HS-27A (cell line): Measurements from ENCODE around the gene DLG1.

Source experiments
- DNase-seq: peaks from one replicate; pipeline ENCODE4 v3.0.0-alpha.2; 2012; ENCODE audit warnings: low read depth, missing footprints

Gene DLG1

DNA sequence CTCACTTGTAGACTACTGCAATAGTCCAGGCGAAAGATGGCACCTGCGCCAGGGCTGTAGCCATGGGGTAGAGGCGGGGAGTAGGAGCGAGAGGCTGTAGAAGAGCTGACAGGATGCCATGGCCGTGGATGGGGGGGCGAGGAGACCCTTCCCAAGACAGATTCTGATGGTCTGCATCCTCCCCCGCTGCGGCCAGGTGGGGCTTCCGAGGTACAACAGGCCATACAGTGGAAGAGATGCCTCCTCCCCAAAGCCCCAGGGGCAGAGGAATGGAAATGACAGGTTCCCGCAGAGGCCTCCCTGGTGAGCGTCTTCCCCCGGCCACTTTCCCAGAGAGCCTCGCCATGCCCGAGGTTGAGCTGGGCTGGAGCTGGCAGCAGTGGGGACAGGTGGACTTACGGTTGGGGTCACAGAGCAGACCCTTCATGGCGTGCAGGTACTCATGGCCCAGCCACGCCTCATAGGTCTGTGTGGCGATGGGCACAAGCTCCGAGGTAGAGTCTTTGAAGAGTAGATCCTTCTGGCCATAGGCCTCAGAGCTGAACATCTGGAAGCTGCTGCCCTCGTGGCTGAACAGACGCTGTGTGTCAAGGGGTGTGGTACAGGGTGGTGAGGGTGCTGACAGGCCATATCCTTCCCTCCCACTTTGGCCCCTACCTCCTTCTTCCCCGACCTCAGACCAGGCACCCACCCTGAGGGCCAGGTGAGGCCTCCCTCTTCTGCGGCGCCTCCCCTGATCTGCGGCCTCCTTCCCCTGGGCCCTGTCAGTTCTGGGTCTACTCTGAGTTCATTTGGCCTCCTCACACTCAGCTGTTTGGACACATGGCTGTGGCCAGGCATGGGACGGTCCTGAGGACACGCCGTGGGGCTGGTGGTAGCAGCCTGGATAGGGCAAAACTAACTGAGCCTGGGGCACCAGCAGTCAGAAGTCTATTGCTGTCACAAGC is 282.3 kb downstream of the DLG1 start:
- DNase-seq, result no peak

DNA sequence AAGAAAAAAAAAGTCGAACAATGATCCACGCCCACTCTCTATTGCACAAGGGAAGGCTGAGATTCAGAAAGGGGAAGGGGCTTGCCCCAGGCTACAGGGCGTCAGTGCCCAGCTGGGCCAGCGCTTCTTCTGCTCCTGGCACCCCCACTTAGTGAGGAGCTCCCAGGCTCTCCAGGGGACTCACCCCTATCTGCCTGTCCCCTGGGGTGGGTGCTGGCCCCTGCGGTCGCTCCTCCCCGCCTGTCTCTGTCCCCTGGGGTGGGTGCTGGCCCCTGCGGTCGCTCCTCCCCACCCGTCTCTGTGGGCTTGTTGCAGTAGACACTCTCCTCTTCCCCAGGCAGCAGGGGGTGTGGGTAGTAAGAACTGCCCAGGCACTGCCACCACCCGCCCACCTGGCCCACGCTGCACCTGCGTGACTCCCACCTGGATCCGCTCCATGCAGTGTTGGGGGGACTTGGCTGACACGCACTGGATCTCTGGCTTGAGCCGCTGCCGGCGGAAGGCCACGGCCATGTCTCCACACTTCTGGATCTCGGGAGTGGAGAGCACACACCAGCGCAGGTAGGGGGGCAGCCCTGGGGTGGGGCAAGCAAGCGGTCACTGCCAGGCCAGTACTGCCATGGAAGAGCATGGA is 283.4 kb downstream of the DLG1 start:
- DNase-seq, result no peak

DNA sequence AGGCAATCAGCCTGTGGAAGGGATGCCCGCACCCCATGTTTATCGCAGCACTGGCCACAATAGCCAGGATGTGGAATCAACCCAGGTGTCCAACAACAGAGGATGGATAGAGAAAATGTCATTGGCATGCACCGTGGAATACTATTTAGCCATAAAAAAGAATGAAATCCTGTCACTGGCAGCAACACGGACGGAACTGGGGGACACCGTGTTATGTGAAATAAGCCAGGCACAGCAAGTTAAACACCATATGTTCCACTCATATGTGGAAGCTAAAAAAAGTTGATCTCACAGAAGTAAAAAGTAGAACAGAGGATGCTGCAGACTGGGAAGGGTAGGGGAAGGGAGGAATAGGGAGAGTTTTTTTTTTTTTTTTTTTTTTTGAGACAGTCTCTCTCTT is 284.4 kb downstream of the DLG1 start:
- DNase-seq, result no peak

DNA sequence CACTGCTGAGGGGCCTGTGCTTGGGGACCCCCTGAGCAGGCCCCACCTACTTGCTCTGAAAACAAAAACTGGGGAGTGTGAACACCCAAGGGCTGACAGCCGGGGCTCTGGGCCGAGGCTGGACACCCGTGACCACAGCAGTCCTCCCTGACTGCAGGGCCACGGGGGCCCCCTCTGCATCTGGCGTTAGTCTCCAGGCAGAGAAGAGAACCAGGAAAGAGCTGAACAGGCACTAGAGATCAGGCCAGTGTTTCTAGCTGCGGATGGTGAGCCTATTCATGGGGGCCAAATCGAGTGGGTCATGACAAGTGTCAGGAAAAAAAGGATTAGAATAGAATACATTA is 285.9 kb downstream of the DLG1 start:
- no peak for DNase-seq

DNA sequence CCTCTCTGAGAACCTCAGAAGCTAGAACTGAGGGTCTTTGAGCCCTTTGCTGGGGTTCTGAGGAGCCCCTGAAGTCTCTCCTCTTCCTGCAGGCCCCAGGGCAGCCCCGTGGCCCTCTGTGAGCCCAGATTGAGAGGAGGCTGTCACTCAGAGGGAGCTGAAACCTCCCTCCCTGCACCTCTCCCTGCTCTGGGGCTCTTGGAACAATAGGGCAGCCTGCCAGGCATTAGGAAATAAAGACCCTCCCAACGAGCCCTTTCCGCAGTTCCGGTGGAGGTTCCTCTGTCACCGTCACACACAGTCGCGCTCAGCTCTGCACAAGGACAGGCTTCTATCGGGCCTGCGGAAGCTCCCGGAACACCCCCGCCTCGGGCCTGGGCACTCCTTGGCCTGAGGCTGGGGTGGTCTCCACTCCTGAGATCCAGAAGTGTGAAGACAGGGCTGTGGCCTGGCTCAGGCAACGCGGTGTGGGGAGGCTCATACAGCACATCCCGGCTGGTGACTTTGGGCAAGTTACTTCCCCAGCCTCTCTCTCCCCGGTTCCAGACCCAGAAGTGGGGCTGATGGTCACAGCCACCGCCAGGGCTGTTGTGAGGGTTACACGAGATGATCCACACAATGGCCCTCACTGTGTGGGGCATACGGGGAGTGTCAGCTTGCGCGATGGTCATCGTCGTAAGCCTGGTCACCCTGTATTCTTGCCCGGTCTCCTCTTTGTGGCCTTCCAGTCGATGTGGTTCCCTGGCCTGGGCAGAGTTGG is 286.5 kb downstream of the DLG1 start:
- no peak for DNase-seq

DNA sequence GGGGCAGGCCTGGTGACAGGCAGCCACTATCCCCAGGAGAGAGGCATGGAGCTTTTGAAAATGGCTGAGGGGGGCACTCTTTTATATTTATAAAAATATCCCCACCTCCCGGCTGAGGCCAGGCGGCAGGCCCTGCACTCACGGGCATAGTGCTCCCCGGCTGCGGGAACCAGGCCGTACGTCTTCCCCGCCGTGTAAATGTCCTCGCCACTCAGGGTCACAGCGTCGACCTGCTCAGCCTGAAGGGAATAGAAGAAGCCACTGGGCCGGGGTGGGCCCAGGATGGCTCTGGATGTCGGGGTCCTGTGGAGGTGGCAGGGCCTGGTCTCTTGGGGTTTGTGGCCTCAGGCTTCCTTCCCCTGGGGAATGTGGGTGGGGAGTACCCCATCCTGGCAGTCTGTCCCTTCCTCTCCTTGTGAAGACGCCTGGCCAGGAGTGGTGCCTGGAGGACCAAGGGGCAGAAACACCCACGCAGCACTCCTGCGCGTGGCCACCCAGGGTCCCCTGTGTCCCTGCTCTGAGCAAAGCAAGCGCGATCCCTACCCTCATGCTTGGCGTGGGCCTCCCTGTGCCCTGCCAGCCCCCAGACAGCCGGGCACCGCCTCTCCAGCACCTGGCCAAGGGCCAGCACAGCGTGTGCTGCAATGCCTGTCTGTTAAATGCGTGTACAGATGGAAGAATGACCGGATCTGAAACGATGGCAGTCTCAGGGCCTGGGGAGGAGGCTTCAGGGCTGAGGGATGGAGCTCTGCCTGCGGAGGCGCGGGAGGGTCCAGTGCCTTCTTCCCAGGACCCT is 287.7 kb downstream of the DLG1 start:
- DNase-seq, result no peak

DNA sequence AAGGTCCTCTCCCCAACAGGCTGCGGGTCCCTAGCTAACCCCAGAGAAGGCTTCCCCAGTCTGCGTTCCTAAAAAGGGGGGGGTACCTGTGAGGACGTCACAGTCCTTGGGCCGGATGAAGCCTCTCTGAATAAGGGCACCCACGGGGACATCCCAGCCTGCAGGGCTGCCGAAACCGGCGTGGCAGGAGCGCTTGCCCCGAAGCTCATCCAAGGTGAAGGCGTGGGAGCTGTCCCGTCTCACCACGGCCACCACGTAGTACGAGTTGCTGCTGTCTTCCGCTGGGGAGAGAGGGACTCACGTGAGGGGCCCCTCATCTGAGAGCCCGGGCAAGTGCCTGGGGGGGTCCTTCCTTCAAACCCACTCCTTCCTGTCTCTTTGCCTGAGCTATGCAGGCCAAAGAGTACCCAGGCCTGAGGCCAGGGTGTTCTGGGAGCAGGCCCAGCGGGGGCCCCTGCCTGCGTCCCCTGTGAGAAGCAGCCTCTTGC is 288.8 kb downstream of the DLG1 start:
- DNase-seq, result no peak

DNA sequence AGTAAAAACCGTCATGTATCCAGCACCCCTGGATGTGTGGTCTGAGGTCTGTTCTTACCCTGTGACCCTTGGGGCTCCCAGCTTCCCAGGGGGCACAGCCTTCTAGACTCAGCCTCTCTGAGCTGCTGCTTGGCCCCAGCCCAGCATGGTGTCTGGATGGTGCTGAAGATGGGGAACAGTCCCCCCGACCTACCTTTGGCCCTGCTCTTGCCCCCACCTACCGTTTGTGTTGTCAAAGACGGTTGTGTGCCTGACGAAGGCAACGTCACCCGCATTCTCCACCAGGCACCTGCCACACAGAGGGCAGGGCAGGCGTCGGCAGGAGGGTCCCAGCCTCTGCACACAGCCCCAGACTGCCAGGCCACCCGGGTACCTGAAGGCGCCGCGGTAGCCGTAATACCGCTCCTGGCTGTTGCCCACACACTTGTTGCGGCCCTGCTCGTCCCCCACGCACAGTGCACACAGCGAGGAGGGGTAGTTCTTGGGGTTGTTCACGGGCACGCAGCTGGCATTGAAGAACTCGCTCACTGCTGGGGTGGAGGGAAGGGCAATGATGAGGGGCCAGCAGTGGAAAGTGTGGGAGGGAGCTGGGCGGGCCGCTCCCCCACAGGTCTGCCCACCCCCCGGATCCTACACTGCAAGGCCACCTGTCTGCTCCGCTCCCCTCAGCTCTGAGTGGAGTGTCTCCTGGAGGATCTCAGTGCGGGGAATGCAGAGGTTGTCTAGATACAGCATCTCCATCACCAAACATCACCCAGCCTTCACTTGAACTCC is 289.8 kb downstream of the DLG1 start:
- no peak for DNase-seq

DNA sequence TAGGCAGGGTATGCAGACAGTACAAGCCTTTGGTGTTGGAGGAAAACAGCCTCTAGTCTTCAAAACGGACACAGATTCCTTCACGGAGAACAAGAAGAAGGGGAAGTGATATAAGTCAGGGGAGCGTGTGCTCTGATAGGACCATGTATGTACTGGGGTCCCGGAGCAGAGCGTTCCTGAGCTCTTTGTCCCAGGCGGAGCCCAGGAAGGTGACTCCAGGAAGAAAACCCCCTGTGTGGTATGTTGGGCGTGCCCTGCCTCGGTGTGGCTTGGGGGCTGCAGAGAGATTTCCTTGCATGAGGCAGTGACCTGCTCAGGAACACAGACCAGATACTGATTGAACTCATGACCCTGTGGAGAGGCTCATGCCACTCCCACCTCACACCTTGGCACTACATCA is 290.5 kb downstream of the DLG1 start:
- DNase-seq, result no peak

DNA sequence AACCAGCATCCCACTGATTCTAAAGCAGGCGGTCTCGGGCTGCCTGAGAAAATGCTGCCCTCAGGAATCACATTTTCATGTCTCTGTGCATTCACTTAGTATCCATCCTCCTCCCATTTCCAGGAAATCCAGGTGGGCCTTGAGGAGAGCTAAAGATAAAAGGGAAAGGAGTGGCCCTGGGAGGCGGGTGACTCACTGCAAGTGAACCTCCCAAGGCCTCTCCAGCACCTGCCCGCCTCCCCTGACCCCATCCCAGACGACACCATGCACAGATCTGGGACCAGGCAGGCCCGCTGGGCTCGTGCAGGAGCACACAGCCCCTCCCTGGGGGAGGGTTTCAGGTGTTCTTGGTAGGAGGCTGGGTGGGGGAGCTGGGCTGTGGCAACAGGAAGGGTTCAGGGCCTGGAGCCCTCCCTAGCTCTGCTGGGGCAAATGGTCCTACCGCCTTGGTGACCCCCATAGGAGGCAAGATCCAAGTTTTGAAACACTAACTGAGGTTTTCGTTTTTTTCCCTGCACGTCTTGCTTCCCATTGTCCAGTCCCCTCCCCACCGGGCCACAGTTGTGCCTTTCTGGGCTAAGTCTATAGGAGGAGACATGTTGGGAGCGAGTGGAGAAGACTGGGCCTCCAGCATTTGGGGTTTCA is 291.0 kb downstream of the DLG1 start:
- DNase-seq, result no peak

DNA sequence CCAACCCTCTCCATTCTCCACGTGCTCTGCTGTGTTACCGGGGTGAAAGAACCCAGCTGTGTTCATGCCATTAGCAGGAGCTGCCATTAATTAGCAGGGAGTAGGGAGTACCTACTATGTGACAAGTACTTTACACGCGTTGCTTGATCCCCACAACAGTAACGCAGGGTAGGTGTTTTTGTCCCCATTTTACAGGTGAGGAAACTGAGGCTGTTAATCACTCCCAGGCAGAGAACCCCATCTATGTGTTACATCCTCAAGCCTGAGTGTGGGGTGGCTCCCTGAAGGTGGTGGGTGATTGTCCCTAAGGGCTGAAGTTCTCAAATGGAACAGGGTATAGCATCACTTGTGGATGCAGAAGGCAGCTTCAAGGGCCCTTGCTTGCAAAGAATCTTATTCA is 291.6 kb downstream of the DLG1 start:
- DNase-seq, result no peak

DNA sequence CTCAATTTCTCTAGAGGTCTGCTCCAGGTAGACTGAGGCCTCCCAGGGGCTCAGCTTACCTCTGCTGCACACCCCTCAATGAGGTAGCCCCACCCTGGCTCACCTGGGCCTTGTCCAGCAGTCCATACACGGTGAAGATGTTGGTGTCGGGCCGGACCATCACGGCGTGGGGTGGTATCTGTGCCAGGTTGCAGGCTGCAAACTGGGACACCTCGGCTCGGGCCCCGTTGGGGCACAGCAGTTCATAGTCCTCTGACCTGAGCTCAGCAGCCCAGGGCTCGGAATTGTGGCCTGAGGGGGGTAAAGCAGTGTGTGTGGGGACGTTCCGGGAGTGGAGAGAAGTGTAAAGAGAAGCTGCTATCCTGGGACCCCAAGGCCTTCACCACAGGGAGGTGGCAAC is 292.0 kb downstream of the DLG1 start:
- DNase-seq, result no peak

DNA sequence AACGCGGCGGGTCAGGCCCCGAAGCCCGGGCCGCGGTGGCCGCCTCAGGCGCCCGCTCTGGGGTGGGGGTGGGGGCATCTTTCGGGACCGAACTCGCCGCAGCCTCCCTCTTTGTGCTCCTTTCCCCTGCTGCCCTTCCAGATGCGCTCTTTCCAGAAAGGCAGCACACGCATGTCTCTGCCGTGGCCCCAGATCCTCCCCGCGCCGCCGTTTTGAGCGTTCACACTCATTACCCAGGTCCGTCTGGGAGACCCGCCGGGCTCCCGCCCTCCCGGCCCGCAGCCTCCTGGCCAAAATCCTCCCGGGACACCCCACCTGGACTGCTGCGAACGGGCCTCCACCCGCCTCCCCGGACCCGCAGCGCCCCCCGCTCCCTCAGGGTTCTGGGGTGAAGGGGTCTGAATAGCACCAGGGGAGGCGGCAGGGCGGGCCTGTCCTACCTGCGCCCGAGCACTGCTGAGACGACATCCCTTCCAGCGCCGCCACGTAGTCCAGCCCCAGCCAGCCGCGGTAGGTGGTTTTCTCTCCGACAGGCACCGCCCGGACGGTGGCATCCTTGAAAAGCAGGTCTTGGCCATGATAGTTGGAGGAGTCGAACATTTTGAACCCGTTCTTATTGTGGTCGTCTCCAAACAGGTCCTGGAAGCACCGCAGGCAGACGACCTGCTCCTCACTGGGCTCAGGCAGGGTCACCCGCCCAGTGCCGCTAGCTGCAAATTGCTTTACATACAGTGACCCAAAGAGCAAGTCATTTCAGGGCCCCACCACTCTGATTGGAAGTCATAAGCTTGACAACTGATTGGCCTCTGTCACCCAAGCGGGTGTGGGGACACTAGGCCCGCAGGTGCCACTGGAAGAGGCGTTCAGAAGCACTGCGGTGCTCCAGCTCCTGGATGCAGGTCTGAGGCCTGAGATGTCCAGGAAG is 294.7 kb downstream of the DLG1 start:
- no peak for DNase-seq

DNA sequence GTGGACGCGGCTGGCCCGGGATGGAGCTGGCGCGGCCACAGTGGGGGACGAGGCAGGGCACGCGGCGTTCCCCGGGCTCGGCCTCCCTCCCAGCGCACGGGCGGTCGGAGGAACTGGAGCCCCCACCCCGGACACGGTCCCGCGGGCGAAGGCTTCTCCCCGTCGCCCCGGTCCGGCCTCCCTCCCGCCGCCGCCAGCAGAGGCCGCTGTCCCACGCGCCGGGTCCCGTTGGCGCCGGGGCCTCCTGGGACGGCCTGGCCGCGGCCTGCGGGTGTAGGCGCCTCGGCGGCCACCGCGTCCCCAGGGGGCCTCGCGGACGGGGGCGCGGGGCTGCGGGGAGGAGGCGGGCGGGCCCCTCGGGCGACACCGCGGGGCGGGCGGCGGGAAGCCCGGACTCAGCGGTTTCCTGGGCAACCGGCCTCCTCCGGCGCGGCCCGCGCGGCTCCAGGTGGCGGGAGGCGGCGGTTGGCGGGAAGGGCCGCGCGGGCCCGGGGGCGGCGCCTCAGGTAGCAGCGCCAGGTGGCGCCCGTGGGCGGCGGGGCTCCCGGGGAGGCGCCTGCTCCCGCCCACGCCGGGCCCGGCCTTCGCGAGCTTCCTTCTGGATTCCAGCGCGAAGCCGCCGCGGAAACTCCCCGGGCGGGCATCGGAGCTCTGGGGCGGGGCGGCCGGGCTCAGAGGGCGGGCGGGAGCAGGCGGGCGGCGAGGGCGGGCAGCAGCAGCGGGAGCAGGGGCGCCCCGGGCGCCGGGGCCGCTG is 295.5 kb downstream of the DLG1 start:
- peak; percentile 19 for DNase-seq

DNA sequence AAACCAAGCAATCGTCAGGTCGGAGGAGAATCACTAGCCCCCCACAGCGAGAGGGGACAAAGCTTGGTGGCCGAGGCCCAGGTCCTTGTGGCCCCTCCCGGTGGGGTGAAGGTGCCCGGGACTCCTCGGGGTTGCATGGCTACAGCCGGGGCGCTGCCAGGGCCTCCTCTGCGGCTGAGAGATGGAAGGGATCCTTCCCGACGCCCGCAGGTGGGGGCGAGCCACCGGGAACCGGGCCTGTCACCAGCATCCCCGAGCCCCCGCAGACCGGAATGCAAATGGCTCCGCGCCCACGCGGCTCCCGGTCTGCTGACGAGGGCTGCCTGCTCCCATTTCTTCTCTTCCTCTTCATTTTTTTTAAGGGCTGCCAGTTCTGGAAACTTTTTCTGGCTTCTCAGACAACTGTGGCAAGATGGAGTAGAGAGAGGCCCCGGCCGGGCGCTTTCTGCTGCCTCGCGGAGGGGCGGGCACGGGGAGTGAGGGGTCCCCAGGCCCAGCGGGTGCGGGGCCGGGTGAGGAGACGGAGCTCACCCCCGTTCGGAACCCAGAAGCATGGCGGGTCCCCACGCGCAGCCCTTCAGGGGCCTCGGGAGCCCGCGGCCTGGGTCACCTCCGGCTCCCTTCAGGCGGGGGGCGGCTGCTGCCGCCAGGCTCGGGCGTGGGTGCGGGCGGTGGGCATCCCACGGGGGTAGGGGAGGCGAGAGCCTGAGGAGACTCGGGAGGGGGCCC is 296.3 kb downstream of the DLG1 start:
- no peak for DNase-seq

DNA sequence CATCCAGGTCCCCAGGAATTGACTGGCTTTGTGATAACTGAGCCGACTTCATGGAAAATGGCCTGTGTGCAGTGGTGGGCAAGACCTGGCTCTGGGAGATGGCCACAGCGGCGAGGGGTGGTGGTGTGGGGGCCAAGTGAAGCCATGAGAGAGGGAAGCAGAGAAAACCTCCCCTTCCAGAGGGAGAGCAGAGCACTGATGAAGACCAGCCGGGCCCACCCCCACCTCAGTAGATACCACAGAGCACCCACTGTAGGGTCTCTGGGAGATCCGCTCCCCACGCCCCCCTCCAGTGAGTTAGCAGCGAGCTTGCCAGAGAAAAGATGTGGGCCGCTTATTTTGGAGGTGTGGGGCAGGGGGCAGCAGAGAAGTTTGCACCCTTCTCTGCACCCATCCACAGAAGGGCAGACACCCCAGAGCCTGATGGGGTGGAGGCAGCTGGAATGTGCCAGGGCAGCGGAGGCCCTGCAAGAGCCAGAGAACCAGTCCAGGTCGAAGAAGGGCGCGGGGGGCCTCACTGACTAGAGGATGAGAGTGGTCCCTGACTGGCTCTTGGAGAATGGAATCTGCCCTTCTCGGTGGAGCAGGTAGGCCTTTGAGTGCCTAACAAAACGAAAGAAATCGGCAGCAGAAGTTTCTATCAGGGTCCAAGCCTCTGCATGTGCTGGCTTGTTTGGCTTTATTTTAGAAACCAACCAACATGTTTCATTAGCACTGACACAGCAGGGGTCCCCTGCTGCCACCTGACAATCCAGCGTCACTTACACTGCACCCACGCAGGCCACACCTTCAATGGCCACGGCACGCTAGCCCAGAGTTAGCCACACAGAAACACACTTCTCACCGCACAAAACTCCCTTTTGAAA is 297.1 kb downstream of the DLG1 start:
- DNase-seq, result no peak

DNA sequence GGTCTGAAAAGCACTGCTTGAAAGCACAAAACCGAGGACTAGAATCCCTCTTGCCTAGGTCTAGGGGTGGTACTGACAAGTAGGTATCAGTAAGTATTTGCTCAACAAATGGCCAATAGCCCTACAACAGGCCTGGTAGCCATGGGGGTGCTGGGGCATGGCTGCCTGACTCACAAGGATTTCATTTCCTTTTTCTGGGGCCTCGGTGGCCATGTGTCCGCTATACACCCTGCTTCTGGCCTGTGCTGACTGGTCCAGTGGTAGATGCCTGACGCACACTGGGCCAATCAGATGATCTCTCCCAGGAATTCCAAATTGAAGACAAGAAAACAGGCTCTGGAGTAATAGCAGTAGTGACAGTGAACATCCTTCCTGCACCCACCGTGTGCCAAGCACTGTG is 298.2 kb downstream of the DLG1 start:
- no peak for DNase-seq
